Cardiac muscle cell (in vitro differentiated cells and primary cell): ENCODE results near the gene CCDC78. TPM values are rescaled to one million over a fixed set of nuclear protein-coding genes. Genes with fewer than 3 reads are reported as not detected.

Source experiments
- DNase-seq, 2 donors: peaks; one replicate each; pipeline versions ENCODE4 v3.0.0 to v3.0.0-alpha.2; 2010 to 2017; ENCODE audit warnings: low read depth in 1 of 2, low spot score in 1 of 2
- H3K27ac ChIP-seq: fragments of 200-600 bp; sonication (generic); 2 replicates; pipeline ENCODE4 v1.5.1; 2016
- H3K27me3 ChIP-seq: fragments of 200-600 bp; sonication (generic); 2 replicates; pipeline ENCODE4 v1.6.0; 2016; ENCODE audit warnings: control low read depth
- H3K36me3 ChIP-seq: fragments of 200-600 bp; sonication (generic); 2 replicates; pipeline ENCODE4 v1.5.1; 2016; ENCODE audit warnings: control low read depth
- H3K4me1 ChIP-seq: fragments of 200-600 bp; sonication (generic); 2 replicates; pipeline ENCODE4 v1.8.1; 2017; ENCODE audit warnings: low read depth, mild to moderate bottlenecking, mixed run types
- H3K4me3 ChIP-seq: fragments of 200-600 bp; sonication (generic); 2 replicates; pipeline ENCODE4 v1.5.1; 2016; ENCODE audit warnings: mild to moderate bottlenecking
- H3K9me3 ChIP-seq: fragments of 200-600 bp; sonication (generic); 2 replicates; pipeline ENCODE4 v1.5.1; 2017; ENCODE audit warnings: low read depth, mild to moderate bottlenecking, control low read depth
- polyA plus RNA-seq: library from polyadenylated mRNA; unstranded; fragments of >200 nt; fragmentation: Nextera tagmentation; extraction: Ambion mirVana; gene quantifications from 2 replicates; pipeline ENCODE4 v1.2.1, GENCODE V29; 2016
- total RNA-seq: library from RNA; depleted of rRNA; stranded (reverse); fragments of >200 nt; gene quantifications from 2 replicates; pipeline ENCODE4 v1.2.3, GENCODE V29; 2016
- TF ChIP-seq, protein P1 (sequence below): IDR thresholded peaks from 2 replicates; pipeline ENCODE4 v1.5.1; 2012; ENCODE audit warnings: low read depth, mild to moderate bottlenecking, low read length

CCDC78 gene
- total and polyA plus RNA-seq, 2 experiments from 2014 or later = 4.2 to 16.5 TPM

DNA sequence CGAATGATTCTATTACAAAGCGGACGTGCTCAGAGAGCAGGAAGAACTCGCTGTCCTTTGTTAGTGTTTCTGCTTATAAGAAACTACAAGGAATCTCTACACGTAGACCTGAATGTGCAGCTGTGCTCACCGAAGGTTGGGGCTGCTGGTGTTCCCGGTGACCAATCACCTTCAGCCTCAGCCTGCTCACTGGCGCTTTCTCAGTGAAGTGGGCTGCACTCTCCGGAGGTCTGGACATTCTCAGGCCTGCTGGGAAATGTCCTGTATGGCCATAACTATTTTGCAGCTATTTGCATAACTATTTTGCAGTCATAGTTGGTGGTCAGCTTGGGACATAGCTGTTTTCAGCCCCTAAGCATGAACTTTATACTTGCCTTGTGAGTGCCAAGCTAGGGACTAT is 24.2 kb upstream of the CCDC78 start:
- DNase-seq = peak in 1 of 2 donors; percentile 64
- Histone ChIP-seq H3K4me1 (peaks cover 3% of the 10 kb centered on the region), H3K27ac (peak overlapping the region; percentile 66), H3K4me3 (no peak overlapping the region), H3K27me3 (no peaks in the 10 kb centered on the region), H3K9me3 (no peaks in the 10 kb centered on the region), H3K36me3 (no peaks in the 10 kb centered on the region)
- TF ChIP-seq, protein P1, sequence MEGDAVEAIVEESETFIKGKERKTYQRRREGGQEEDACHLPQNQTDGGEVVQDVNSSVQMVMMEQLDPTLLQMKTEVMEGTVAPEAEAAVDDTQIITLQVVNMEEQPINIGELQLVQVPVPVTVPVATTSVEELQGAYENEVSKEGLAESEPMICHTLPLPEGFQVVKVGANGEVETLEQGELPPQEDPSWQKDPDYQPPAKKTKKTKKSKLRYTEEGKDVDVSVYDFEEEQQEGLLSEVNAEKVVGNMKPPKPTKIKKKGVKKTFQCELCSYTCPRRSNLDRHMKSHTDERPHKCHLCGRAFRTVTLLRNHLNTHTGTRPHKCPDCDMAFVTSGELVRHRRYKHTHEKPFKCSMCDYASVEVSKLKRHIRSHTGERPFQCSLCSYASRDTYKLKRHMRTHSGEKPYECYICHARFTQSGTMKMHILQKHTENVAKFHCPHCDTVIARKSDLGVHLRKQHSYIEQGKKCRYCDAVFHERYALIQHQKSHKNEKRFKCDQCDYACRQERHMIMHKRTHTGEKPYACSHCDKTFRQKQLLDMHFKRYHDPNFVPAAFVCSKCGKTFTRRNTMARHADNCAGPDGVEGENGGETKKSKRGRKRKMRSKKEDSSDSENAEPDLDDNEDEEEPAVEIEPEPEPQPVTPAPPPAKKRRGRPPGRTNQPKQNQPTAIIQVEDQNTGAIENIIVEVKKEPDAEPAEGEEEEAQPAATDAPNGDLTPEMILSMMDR = no peak

GRCh38 chr16:749010-749409 is 22.8 kb upstream of the CCDC78 start:
- Histone ChIP-seq H3K9me3 (no peaks in the 10 kb centered on the region), H3K27ac (no peak overlapping the region), H3K36me3 (no peaks in the 10 kb centered on the region), H3K27me3 (no peaks in the 10 kb centered on the region), H3K4me3 (no peak overlapping the region), H3K4me1 (peaks cover 3% of the 10 kb centered on the region)
- DNase-seq = peak in 1 of 2 donors; percentile 90
- TF ChIP-seq, protein P1 = no peak

- TF ChIP-seq, protein P1 = no peak
- Histone ChIP-seq H3K4me3 (no peak overlapping the region), H3K27me3 (no peaks in the 10 kb centered on the region), H3K4me1 (peaks cover 3% of the 10 kb centered on the region), H3K9me3 (no peaks in the 10 kb centered on the region), H3K27ac (no peak overlapping the region), H3K36me3 (no peaks in the 10 kb centered on the region)
- no peak for DNase-seq
These were observed 21.9 kb upstream of the CCDC78 start for GRCh38 chr16:747978-748746.

DNA sequence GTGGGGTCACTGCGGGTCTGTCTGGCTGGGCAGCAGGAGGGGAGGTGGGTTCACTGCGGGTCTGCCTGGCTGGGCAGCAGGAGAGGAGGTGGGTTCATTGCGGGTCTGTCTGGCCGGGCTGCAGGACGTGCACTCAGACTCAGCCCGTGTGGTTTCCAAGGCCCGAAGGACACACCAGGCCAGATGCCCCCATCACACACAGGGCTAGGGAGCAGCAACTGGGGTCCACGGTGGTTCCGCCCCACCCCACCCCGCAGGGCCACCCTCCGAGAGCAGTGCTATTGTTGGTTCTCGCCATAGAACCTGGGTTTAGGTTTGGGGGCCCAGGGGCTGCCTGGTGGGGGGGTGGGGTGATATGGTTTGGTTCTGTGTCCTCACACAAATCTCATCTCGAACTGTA is 20.4 kb upstream of the CCDC78 start:
- no peak overlapping the region for H3K27ac ChIP-seq
- H3K4me3 ChIP-seq = no peak overlapping the region
- DNase-seq = no peak
- TF ChIP-seq, protein P1 = no peak
- no peaks in the 10 kb centered on the region for H3K4me1 ChIP-seq
- H3K9me3 ChIP-seq = no peaks in the 10 kb centered on the region
- no peaks in the 10 kb centered on the region for H3K36me3 ChIP-seq
- no peaks in the 10 kb centered on the region for H3K27me3 ChIP-seq

DNA sequence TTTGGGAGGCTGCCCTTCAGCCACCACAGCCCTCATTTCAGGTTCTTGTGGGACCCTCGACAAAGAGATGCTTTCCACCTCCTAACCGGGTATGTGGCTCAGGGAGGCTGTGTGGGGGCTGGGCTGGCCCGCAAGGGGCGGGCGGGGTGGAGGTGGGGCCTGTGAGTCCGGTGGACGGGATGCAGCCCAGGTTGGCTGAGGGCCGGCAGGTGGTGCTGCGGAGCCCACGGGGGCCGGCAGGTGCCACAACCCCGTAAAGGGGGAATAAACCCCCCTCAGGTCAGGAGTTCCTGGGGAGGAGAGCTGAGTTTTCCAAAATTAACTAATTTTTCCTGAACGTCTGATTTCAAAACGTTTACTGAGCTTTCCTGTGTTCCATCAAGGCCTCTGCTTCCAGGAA is 19.5 kb upstream of the CCDC78 start:
- DNase-seq = peak in 1 of 2 donors; percentile 65
- Histone ChIP-seq H3K9me3 (no peaks in the 10 kb centered on the region), H3K27me3 (no peaks in the 10 kb centered on the region), H3K4me1 (no peaks in the 10 kb centered on the region), H3K4me3 (no peak overlapping the region), H3K36me3 (no peaks in the 10 kb centered on the region), H3K27ac (no peak overlapping the region)
- TF ChIP-seq, protein P1 = peak; percentile 15
